H1 (cell line): Measurements from ENCODE around the gene RPL13A. TPM values are rescaled to one million over a fixed set of nuclear protein-coding genes. Genes with fewer than 3 reads are reported as not detected.

Experiments
- CTCF ChIA-PET: fragments of 300-600 bp; sonication (Branson Sonifier 250); formaldehyde crosslinking; loops from one replicate; lab custom pipeline; 2021; ENCODE audit not compliant: partially characterized antibody; lab: Charles Lee
- POLR2A ChIA-PET: fragments of 300-600 bp; sonication (Branson Sonifier 250); formaldehyde crosslinking; loops from one replicate; lab custom pipeline; 2021; ENCODE audit warnings: inconsistent platforms; ENCODE audit not compliant: partially characterized antibody; lab: Charles Lee
- DNase-seq, 2 experiments: peaks; one replicate each; pipeline versions ENCODE4 v3.0.0 to v3.0.0-alpha.2; 2010 to 2022; ENCODE audit warnings: low spot score in 2 of 2, low read depth in 1 of 2, mixed read lengths in 1 of 2
- FAIRE-seq: peaks from 2 replicates; lab custom pipeline; 2011; peaks lifted over from hg19 to GRCh38; lab: Jason Lieb, UNC
- H2AFZ ChIP-seq: 2 replicates; pipeline ENCODE4 v1.8.1; 2012; ENCODE audit warnings: low read length, inconsistent platforms
- H2AK5ac ChIP-seq: 2 replicates; pipeline ENCODE4 v1.6.1; 2013; ENCODE audit warnings: low read depth, low read length
- H2BK120ac ChIP-seq: replicated peaks from 2 replicates; pipeline ENCODE3; 2013; ENCODE audit warnings: low read depth, low read length, inconsistent platforms
- H2BK12ac ChIP-seq: 2 replicates; pipeline ENCODE4 v1.6.1; 2013; ENCODE audit warnings: low read depth, low read length
- H2BK15ac ChIP-seq: 2 replicates; pipeline ENCODE4 v1.6.1; 2013; ENCODE audit warnings: low read length
- H2BK20ac ChIP-seq: 2 replicates; pipeline ENCODE4 v1.6.1; 2013; ENCODE audit warnings: low read length
- H2BK5ac ChIP-seq: 2 replicates; pipeline ENCODE4 v1.6.1; 2013; ENCODE audit warnings: low read depth, low read length
- H3K14ac ChIP-seq: 2 replicates; pipeline ENCODE4 v1.6.1; 2013; ENCODE audit warnings: inconsistent platforms; ENCODE audit not compliant: insufficient read length
- H3K18ac ChIP-seq: 2 replicates; pipeline ENCODE4 v1.6.1; 2013; ENCODE audit warnings: low read length; ENCODE audit errors: extremely low read depth
- H3K23ac ChIP-seq: 2 replicates; pipeline ENCODE4 v1.6.1; 2013; ENCODE audit warnings: inconsistent platforms; ENCODE audit not compliant: insufficient read length
- H3K23me2 ChIP-seq: 2 replicates; pipeline ENCODE4 v1.6.1; 2013; ENCODE audit warnings: low read depth, low read length
- H3K27ac ChIP-seq: 2 replicates; pipeline ENCODE4 v1.6.1; 2011; ENCODE audit warnings: low read depth, low read length, inconsistent platforms
- H3K27me3 ChIP-seq, 4 experiments: replicated peaks in 1 of 4; 1 replicate in 1 of 4; 2 replicates in 3 of 4; pipeline versions ENCODE4 v1.6.1 to v1.8.1; 2011 to 2013; ENCODE audit warnings: low read length in 3 of 4, mild to moderate bottlenecking in 3 of 4, inconsistent platforms in 2 of 4, mixed read lengths in 2 of 4, moderate library complexity in 1 of 4; ENCODE audit not compliant: control insufficient read depth in 3 of 4, insufficient read depth in 3 of 4; ENCODE audit errors: extremely low read depth in 1 of 4
- H3K36me3 ChIP-seq, 4 experiments: 2 replicates each; pipeline versions ENCODE4 v1.6.1 to v1.8.1; 2011 to 2013; ENCODE audit warnings: mild to moderate bottlenecking in 4 of 4, low read length in 3 of 4, moderate library complexity in 2 of 4, control low read depth in 1 of 4, inconsistent platforms in 1 of 4; ENCODE audit not compliant: insufficient read depth in 4 of 4, control insufficient read depth in 2 of 4
- H3K4ac ChIP-seq: replicated peaks from 2 replicates; pipeline ENCODE3; 2013; ENCODE audit warnings: low read length, low read depth, mixed read lengths, inconsistent platforms; ENCODE audit not compliant: insufficient read length
- H3K4me1 ChIP-seq, 4 experiments: replicated peaks in 1 of 4; 1 replicate in 1 of 4; 2 replicates in 3 of 4; pipeline versions ENCODE4 v1.6.1 to v1.8.1; 2011 to 2013; ENCODE audit warnings: low read length in 3 of 4, inconsistent platforms in 2 of 4, mixed read lengths in 1 of 4; ENCODE audit not compliant: insufficient read depth in 4 of 4, control insufficient read depth in 3 of 4
- H3K4me2 ChIP-seq, 2 experiments: 2 replicates each; pipeline versions ENCODE4 v1.6.1 to v1.8.1; 2011 to 2013; ENCODE audit warnings: low read depth in 2 of 2, low read length in 2 of 2, control low read depth in 1 of 2, inconsistent platforms in 1 of 2, mild to moderate bottlenecking in 1 of 2; ENCODE audit not compliant: insufficient read depth in 1 of 2
- H3K4me3 ChIP-seq, 4 experiments: fragments of 200-600, 300-600 bp in 1 of 4; sonication (generic), shearing (Covaris generic), sonication (Bioruptor Twin) in 1 of 4; 2 replicates each; pipeline versions ENCODE4 v1.5.1 to v1.8.1; 2011 to 2016; ENCODE audit warnings: low read length in 4 of 4, low read depth in 3 of 4, control low read depth in 2 of 4, inconsistent platforms in 2 of 4, mild to moderate bottlenecking in 2 of 4, mixed read lengths in 1 of 4, moderate library complexity in 1 of 4; ENCODE audit not compliant: insufficient read depth in 2 of 4; ENCODE audit errors: extremely low read depth in 1 of 4
- H3K56ac ChIP-seq: replicated peaks from 2 replicates; pipeline ENCODE3; 2013; ENCODE audit warnings: low read depth, mild to moderate bottlenecking, mixed read lengths, low read length, inconsistent platforms; ENCODE audit not compliant: insufficient read length
- H3K79me1 ChIP-seq: 2 replicates; pipeline ENCODE4 v1.6.1; 2013; ENCODE audit warnings: low read depth, low read length, control low read depth
- H3K79me2 ChIP-seq, 2 experiments: 2 replicates each; pipeline versions ENCODE4 v1.6.1 to v1.8.1; 2012 to 2013; ENCODE audit warnings: low read length in 2 of 2, mild to moderate bottlenecking in 2 of 2, inconsistent platforms in 1 of 2; ENCODE audit not compliant: insufficient read depth in 2 of 2, control insufficient read depth in 1 of 2
- H3K9ac ChIP-seq, 4 experiments: replicated peaks in 1 of 4; 1 replicate in 1 of 4; 2 replicates in 3 of 4; pipeline versions ENCODE4 v1.6.1 to v1.8.1; 2011 to 2013; ENCODE audit warnings: low read depth in 3 of 4, low read length in 3 of 4, control low read depth in 2 of 4, mild to moderate bottlenecking in 2 of 4, moderate library complexity in 2 of 4, inconsistent platforms in 1 of 4; ENCODE audit errors: extremely low read depth in 1 of 4
- H3K9me3 ChIP-seq, 2 experiments: 2 replicates each; pipeline versions ENCODE4 v1.6.1 to v1.8.1; 2012 to 2013; ENCODE audit warnings: mild to moderate bottlenecking in 2 of 2, moderate library complexity in 2 of 2, control low read depth in 1 of 2, inconsistent platforms in 1 of 2, low read depth in 1 of 2, low read length in 1 of 2, mixed read lengths in 1 of 2; ENCODE audit not compliant: insufficient read depth in 2 of 2
- H4K20me1 ChIP-seq, 2 experiments: replicated peaks in 1 of 2; 2 replicates each; pipeline versions ENCODE3 to v1.8.1; 2011 to 2013; ENCODE audit warnings: inconsistent platforms in 2 of 2, low read length in 2 of 2, mild to moderate bottlenecking in 1 of 2; ENCODE audit not compliant: insufficient read depth in 2 of 2, control insufficient read depth in 1 of 2
- H4K5ac ChIP-seq: 2 replicates; pipeline ENCODE4 v1.6.1; 2013; ENCODE audit warnings: low read length, low read depth, mixed read lengths, inconsistent platforms; ENCODE audit not compliant: insufficient read length
- H4K8ac ChIP-seq: 2 replicates; pipeline ENCODE4 v1.8.0; 2013; ENCODE audit warnings: mild to moderate bottlenecking, moderate library complexity, low read length, inconsistent platforms; ENCODE audit not compliant: insufficient read depth; ENCODE audit errors: extremely low read depth
- H4K91ac ChIP-seq: replicated peaks from 2 replicates; pipeline ENCODE3; 2013; ENCODE audit warnings: low read length, mixed read lengths, inconsistent platforms; ENCODE audit not compliant: insufficient read length
- ASH2L ChIP-seq: fragments of 200-600, 300-600 bp; sonication (generic); IDR thresholded peaks from one replicate; pipeline ENCODE4 v1.7.1; 2017; ENCODE audit warnings: low read length
- CHD1 ChIP-seq: IDR thresholded peaks from 2 replicates; pipeline ENCODE4 v1.6.1; 2012; ENCODE audit warnings: low read depth, low read length, improper control_type of control experiment
- EGR1 ChIP-seq: IDR thresholded peaks from 2 replicates; pipeline ENCODE4 v1.6.1; 2011; ENCODE audit warnings: low read depth, low read length, borderline replicate concordance
- JUND ChIP-seq: IDR thresholded peaks from 2 replicates; pipeline ENCODE4 v1.6.1; 2011; ENCODE audit warnings: mild to moderate bottlenecking, improper control_type of control experiment, low read length
- PHF8 ChIP-seq: fragments of 200-600 bp; sonication (generic); conservative IDR thresholded peaks from 2 replicates; pipeline ENCODE4 v1.7.1; 2012; ENCODE audit warnings: low read depth, mild to moderate bottlenecking, inconsistent platforms, low read length, moderate library complexity
- RBBP5 ChIP-seq: IDR thresholded peaks from 2 replicates; pipeline ENCODE4 v1.7.1; 2012; ENCODE audit warnings: low read depth, mild to moderate bottlenecking, inconsistent platforms, low read length, moderate library complexity, borderline replicate concordance
- TEAD4 ChIP-seq: IDR thresholded peaks from 2 replicates; pipeline ENCODE4 v1.6.1; 2012; ENCODE audit warnings: low read depth, low read length, inconsistent platforms, mixed read lengths
- whole genome bisulfite sequencing, 2 experiments: shearing (Covaris generic) in 1 of 2; methylation state at CpG; one replicate each; pipeline versions ENCODE4 v1.1.6 to v1.1.7; 2013 to 2015; ENCODE audit warnings: low lambda C conversion rate in 2 of 2, mixed read lengths in 2 of 2, inconsistent platforms in 1 of 2, low coverage in 1 of 2, missing lambda C conversion rate in 1 of 2; ENCODE audit not compliant: insufficient replicate concordance in 2 of 2, insufficient coverage in 1 of 2, insufficient read length in 1 of 2; ENCODE audit errors: extremely low coverage in 1 of 2, missing lambda C conversion rate in 1 of 2; 5-methylcytosine and 5-hydroxymethylcytosine counted together
- polyA plus RNA-seq, 7 experiments: library from polyadenylated mRNA; depleted of rRNA in 3 of 7; stranded (reverse) in 5 of 7; unstranded in 2 of 7; fragments of >200 nt in 5 of 7; fragments of 200-250 nt in 2 of 7; gene quantifications; 1 replicate in 5 of 7; 2 replicates in 1 of 7; 4 replicates in 1 of 7; pipeline versions ENCODE4 v1.2.1 to v1.2.3, GENCODE V29; 2011 to 2013; ENCODE audit warnings: missing spikeins in 2 of 7, mixed read lengths in 2 of 7
- total RNA-seq: library from RNA; stranded (reverse); fragmentation: NEBNext Ultra II Directional; extraction: Animal tissue kit (Norgen Biotek cat#: 25700); gene quantifications from 2 replicates; pipeline ENCODE4 v1.2.1, GENCODE V29; 2021
- TF ChIP-seq, protein P1 (sequence below), 3 experiments: IDR thresholded peaks; 1 replicate in 2 of 3; 2 replicates in 1 of 3; pipeline versions ENCODE4 v1.5.1 to v1.6.1; 2011; ENCODE audit warnings: low read length in 3 of 3, mild to moderate bottlenecking in 3 of 3, inconsistent platforms in 2 of 3, low read depth in 1 of 3, moderate library complexity in 1 of 3; ENCODE audit not compliant: insufficient read depth in 1 of 3; ENCODE audit errors: control extremely low read depth in 1 of 3

RPL13A gene
- total and polyA plus RNA-seq, 2 of the 8 experiments (the other 6 are each of a cell fraction or from before 2014, with no cell fraction given), result 3,305 to 8,868 TPM

DNA sequence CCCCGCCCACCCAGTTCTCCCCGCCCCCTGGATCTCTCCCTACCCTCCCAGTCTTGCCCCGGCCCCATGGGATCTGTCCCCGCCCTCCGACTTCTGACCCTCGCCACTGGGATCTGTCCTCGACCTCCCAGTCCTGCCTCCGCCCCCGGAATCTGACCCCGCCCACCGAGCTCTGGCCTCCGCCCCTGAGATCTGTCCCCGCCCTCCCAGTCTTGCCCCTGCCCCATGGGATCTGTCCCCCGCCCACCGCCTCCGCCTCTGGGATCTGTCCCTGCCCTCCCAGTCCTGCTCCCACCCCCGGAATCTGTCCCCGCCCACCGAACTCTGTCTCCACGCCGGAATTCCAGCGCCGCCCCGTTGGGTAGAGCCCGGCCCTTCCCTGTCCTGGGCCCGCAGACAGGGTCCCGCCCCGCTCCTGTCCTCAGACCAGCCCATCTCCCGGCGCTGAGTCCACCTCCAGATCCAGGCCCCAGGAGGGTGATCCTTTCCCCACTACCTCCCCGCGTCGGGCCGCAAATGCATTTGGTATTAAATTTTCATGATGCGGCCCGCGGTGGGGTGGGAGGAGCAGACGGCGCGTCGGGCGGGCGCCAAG is 44.5 kb upstream of the RPL13A start:
- H4K8ac ChIP-seq, result peak overlapping the region; percentile 60
- H3K4ac ChIP-seq, result no peak overlapping the region
- no peak overlapping the region for H2AK5ac ChIP-seq
- 0% methylated on average over 22 of the region's 43 CpGs; no CpG with 5 or more reads in 1 of the 2 experiments for WGBS, 2 experiments
- H3K18ac ChIP-seq, result peak overlapping the region; percentile 90
- H3K4me2 ChIP-seq, result peak overlapping the region; percentile 53 to 73
- no peaks in the 10 kb centered on the region for H3K79me2 ChIP-seq
- H3K56ac ChIP-seq, result no peak overlapping the region
- peak overlapping the region; percentile 88; the same call in 1 of the 2 replicates for H2BK5ac ChIP-seq
- no peak overlapping the region for H4K91ac ChIP-seq
- no peak overlapping the region for H3K14ac ChIP-seq
- peaks cover 5 to 9% (median 7%) of the 10 kb centered on the region in 4 experiments; a peak in 6 of 8 replicates for H3K36me3 ChIP-seq
- H3K23ac ChIP-seq, result no peak overlapping the region
- H4K5ac ChIP-seq, result no peak overlapping the region
- H2BK15ac ChIP-seq, result no peak overlapping the region
- peaks cover 18% of the 10 kb centered on the region; the same call in 1 of the 2 replicates for H3K23me2 ChIP-seq
- H2AFZ ChIP-seq, result no peak overlapping the region
- peaks cover 4 to 6% of the 10 kb centered on the region in 2 experiments for H4K20me1 ChIP-seq
- DNase-seq (peak; percentile 96 to 100), FAIRE-seq (no peak)
- H2BK12ac ChIP-seq, result no peak overlapping the region
- CTCF ChIA-PET, result interaction anchor here (0.9 to 7.9 kb wide), 12 partner anchors 12 to 716 kb away, joined by 3 to 88 read pairs (median 4); partner anchors contain the start of genes GFY and PTH2
- peaks cover 0 to 10% (median 7%) of the 10 kb centered on the region in 4 experiments; a peak in 6 of 7 replicates for H3K4me1 ChIP-seq
- H3K27ac ChIP-seq, result peak overlapping the region; percentile 53; the same call in 1 of the 2 replicates
- H3K79me1 ChIP-seq, result no peaks in the 10 kb centered on the region
- POLR2A ChIA-PET, result interaction anchor here (0.9 to 4.1 kb wide), 9 partner anchors 9 to 234 kb away, joined by 3 to 13 read pairs (median 3); partner anchors contain the start of genes ALDH16A1, PIH1D1 and PRMT1
- H3K9ac ChIP-seq, result peak overlapping the region in 2 of 4 experiments; percentile 12 to 29; a peak in 2 of 7 replicates
- H2BK120ac ChIP-seq, result no peak overlapping the region
- H2BK20ac ChIP-seq, result no peak overlapping the region
- H3K9me3 ChIP-seq, result no peaks in the 10 kb centered on the region
- H3K4me3 ChIP-seq, result peak overlapping the region; percentile 46 to 69 (median 62)
- peaks cover 18 to 32% (median 30%) of the 10 kb centered on the region in 4 experiments for H3K27me3 ChIP-seq
- TF ChIP-seq CHD1 (no peak), EGR1 (peak; percentile 85; the same call in 1 of the 2 replicates), ASH2L (peak; percentile 65), RBBP5 (no peak), PHF8 (peak; percentile 51; the same call in 1 of the 2 replicates), TEAD4 (peak; percentile 58), JUND (no peak)
- TF ChIP-seq, protein P1, sequence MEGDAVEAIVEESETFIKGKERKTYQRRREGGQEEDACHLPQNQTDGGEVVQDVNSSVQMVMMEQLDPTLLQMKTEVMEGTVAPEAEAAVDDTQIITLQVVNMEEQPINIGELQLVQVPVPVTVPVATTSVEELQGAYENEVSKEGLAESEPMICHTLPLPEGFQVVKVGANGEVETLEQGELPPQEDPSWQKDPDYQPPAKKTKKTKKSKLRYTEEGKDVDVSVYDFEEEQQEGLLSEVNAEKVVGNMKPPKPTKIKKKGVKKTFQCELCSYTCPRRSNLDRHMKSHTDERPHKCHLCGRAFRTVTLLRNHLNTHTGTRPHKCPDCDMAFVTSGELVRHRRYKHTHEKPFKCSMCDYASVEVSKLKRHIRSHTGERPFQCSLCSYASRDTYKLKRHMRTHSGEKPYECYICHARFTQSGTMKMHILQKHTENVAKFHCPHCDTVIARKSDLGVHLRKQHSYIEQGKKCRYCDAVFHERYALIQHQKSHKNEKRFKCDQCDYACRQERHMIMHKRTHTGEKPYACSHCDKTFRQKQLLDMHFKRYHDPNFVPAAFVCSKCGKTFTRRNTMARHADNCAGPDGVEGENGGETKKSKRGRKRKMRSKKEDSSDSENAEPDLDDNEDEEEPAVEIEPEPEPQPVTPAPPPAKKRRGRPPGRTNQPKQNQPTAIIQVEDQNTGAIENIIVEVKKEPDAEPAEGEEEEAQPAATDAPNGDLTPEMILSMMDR (IDR thresholded peaks at IDR 0.05; ENCODE audit: control extremely low read depth in 1 of 3, insufficient read depth in 1 of 3, low read depth in 1 of 3, low read length in 3 of 3), result no peak
